ENCODE measurements around the gene C22orf39.

GRCh38 chr22:19480173-19480568, 32.7 kb upstream of the C22orf39 start:
- no peak for TF ChIP-seq CTCF (IDR thresholded peaks at IDR 0.05)
- no peak for TF ChIP-seq POLR2A (IDR thresholded peaks at IDR 0.05)
